Activated B cell treated with CpG ODN at 0.5 μM for 24 hours (primary cell): ENCODE measurements around the gene STAT3. TPM values are rescaled to one million over a fixed set of nuclear protein-coding genes. Genes with fewer than 3 reads are reported as not detected.
A peak's percentile ranks its signal among the peaks of the same experiment; 100 is the strongest.

Experiments used
- ATAC-seq: fragments of 200-7000 bp; cut with Tn5 transposase; one replicate; pipeline ENCODE4 v1.10.0; 2021; ENCODE audit warnings: low read depth, mild to moderate bottlenecking, moderate library complexity
- CTCF ChIA-PET: fragments of 350-600 bp; sonication (Branson Sonifier 250); formaldehyde crosslinking; loops from one replicate; lab custom pipeline; 2021; ENCODE audit warnings: antibody characterized with exemption; lab: Charles Lee
- POLR2A ChIA-PET: fragments of 350-600 bp; sonication (Branson Sonifier 250); formaldehyde crosslinking; loops from one replicate; lab custom pipeline; 2021; ENCODE audit warnings: antibody characterized with exemption; lab: Charles Lee
- DNase-seq: peaks from one replicate; pipeline ENCODE4 v3.0.0; 2022
- H3K27ac Mint-ChIP-seq: one replicate; pipeline ENCODE4 v1.8.0; 2020; ENCODE audit warnings: mixed read lengths
- H3K27me3 Mint-ChIP-seq: one replicate; pipeline ENCODE4 v1.8.0; 2021; ENCODE audit warnings: mixed read lengths
- H3K36me3 Mint-ChIP-seq: one replicate; pipeline ENCODE4 v1.8.0; 2021; ENCODE audit warnings: low read depth, mixed read lengths
- H3K4me1 Mint-ChIP-seq: one replicate; pipeline ENCODE4 v1.8.0; 2021; ENCODE audit warnings: mixed read lengths
- H3K4me3 Mint-ChIP-seq: one replicate; pipeline ENCODE4 v1.8.0; 2020; ENCODE audit warnings: mild to moderate bottlenecking, mixed read lengths
- H3K9me3 Mint-ChIP-seq: one replicate; pipeline ENCODE4 v1.8.0; 2020; ENCODE audit warnings: mixed read lengths
- CTCF ChIP-seq: fragments of 200-600 bp; IDR thresholded peaks from one replicate; pipeline ENCODE4 v1.8.0; 2022; ENCODE audit warnings: antibody characterized with exemption, mild to moderate bottlenecking
- intact Hi-C: fragments of 100-400 bp; cut with micrococcal nuclease; formaldehyde crosslinking; loops from one replicate; pipeline ENCODE4 v1.15.1; 2024
- total RNA-seq: library from RNA; stranded (reverse); gene quantifications from 2 replicates; pipeline ENCODE4 v1.2.3, GENCODE V29; 2022

The STAT3 gene
- total RNA-seq: 211 and 233 TPM in 2 replicates

GRCh38 chr17:42388381-42389134 lies at the start of gene STAT3:
TSS of gene STAT3 (minus strand) at chr17:42388442. CDS start at chr17:42348516, 39,926 bp downstream.
- TF ChIP-seq CTCF: no peak
- intact Hi-C loops: loop anchor here (1.0 to 10.0 kb wide), 9 partner anchors 9 to 604 kb away; partner anchors contain the start of genes ACLY, JUP and KCNH4
- DNase-seq (peak; percentile 100), ATAC-seq (peak; percentile 86)
- Mint-ChIP-seq H3K4me3 (peak within 1 kb of the TSS; percentile 97), H3K9me3 (no peaks in the 10 kb centered on the region), H3K36me3 (peaks cover 21% of the 10 kb centered on the region), H3K4me1 (peaks cover 56% of the 10 kb centered on the region), H3K27ac (peak within 1 kb of the TSS; percentile 100), H3K27me3 (no peaks in the 10 kb centered on the region)
- POLR2A ChIA-PET: interaction anchor here (0.5 to 3.2 kb wide), 52 partner anchors 12 to 972 kb away, joined by 3 to 102 read pairs (median 5); partner anchors contain the start of genes ACLY, CAVIN1, CNP and DNAJC7
- CTCF ChIA-PET: interaction anchor here (0.9 to 2.1 kb wide), 9 partner anchors 9 to 166 kb away, joined by 3 to 15 read pairs (median 4); no protein-coding TSS in a partner anchor

- H3K9me3 Mint-ChIP-seq: no peaks in the 10 kb centered on the region
- H3K4me1 Mint-ChIP-seq: peaks cover 10% of the 10 kb centered on the region
- no peaks in the 10 kb centered on the region for H3K36me3 Mint-ChIP-seq
- ChIA-PET CTCF (no interaction called here), POLR2A (no interaction called here)
- intact Hi-C loops: loop anchor here (5.0 kb wide), 1 partner anchor 36 kb away; no protein-coding TSS in a partner anchor
- H3K27ac Mint-ChIP-seq: no peak overlapping the region
- no peaks in the 10 kb centered on the region for H3K27me3 Mint-ChIP-seq
- DNase-seq (no peak), ATAC-seq (no peak)
- TF ChIP-seq CTCF: no peak
- H3K4me3 Mint-ChIP-seq: no peak overlapping the region
Measured at GRCh38 chr17:42436391-42436790, 48.1 kb upstream of the STAT3 start.

- H3K27ac Mint-ChIP-seq: no peak overlapping the region
- no peaks in the 10 kb centered on the region for H3K9me3 Mint-ChIP-seq
- intact Hi-C loops: no loop called here
- H3K27me3 Mint-ChIP-seq: peaks cover 9% of the 10 kb centered on the region
- TF ChIP-seq CTCF: no peak
- DNase-seq (no peak), ATAC-seq (no peak)
- POLR2A ChIA-PET: no interaction called here
- H3K36me3 Mint-ChIP-seq: no peaks in the 10 kb centered on the region
- peaks cover 6% of the 10 kb centered on the region for H3K4me1 Mint-ChIP-seq
- CTCF ChIA-PET: interaction anchor here (1.6 to 7.3 kb wide), 2 partner anchors 63 to 85 kb away, joined by 3 to 49 read pairs; no protein-coding TSS in a partner anchor
- H3K4me3 Mint-ChIP-seq: no peak overlapping the region
Measured at GRCh38 chr17:42431758-42432161, 43.5 kb upstream of the STAT3 start.

- intact Hi-C loops: loop anchor here (2.0 kb wide), 1 partner anchor 29 kb away; the partner anchor contains the start of gene ATP6V0A1
- H3K36me3 Mint-ChIP-seq: no peaks in the 10 kb centered on the region
- no peak overlapping the region for H3K4me3 Mint-ChIP-seq
- H3K9me3 Mint-ChIP-seq: no peaks in the 10 kb centered on the region
- H3K27me3 Mint-ChIP-seq: peaks cover 13% of the 10 kb centered on the region
- TF ChIP-seq CTCF: no peak
- ATAC-seq (no peak), DNase-seq (no peak)
- peaks cover 6% of the 10 kb centered on the region for H3K4me1 Mint-ChIP-seq
- ChIA-PET POLR2A (interaction anchor here (0.9 kb wide), 1 partner anchor 30 kb away, joined by 14 read pairs; no protein-coding TSS in a partner anchor), CTCF (interaction anchor here (0.9 to 7.3 kb wide), 5 partner anchors 11 to 97 kb away, joined by 3 to 49 read pairs (median 10); no protein-coding TSS in a partner anchor)
- H3K27ac Mint-ChIP-seq: no peak overlapping the region
Measured at GRCh38 chr17:42429726-42430447, 41.6 kb upstream of the STAT3 start.
